Hippocampal formation (tissue), 2 donors: Measurements from ENCODE around the gene PADI2.

Source experiments
- DNase-seq, 2 donors: peaks; one replicate each; lab custom pipeline; 2025; lab: John Stamatoyannopoulos, UW

PADI2 gene

GRCh38 chr1:17119076-17119772 lies at the start of gene PADI2:
Gene PADI2 (minus strand): TSS chr1:17119451. CDS start chr1:17119371, 80 bp downstream.
- DNase-seq, result peak; percentile 72 to 82

- DNase-seq, result no peak
Observed at GRCh38 chr1:17168091-17168876, 49.0 kb upstream of the PADI2 start.

- no peak for DNase-seq
Observed at GRCh38 chr1:17167786-17168090, 48.5 kb upstream of the PADI2 start.

DNA sequence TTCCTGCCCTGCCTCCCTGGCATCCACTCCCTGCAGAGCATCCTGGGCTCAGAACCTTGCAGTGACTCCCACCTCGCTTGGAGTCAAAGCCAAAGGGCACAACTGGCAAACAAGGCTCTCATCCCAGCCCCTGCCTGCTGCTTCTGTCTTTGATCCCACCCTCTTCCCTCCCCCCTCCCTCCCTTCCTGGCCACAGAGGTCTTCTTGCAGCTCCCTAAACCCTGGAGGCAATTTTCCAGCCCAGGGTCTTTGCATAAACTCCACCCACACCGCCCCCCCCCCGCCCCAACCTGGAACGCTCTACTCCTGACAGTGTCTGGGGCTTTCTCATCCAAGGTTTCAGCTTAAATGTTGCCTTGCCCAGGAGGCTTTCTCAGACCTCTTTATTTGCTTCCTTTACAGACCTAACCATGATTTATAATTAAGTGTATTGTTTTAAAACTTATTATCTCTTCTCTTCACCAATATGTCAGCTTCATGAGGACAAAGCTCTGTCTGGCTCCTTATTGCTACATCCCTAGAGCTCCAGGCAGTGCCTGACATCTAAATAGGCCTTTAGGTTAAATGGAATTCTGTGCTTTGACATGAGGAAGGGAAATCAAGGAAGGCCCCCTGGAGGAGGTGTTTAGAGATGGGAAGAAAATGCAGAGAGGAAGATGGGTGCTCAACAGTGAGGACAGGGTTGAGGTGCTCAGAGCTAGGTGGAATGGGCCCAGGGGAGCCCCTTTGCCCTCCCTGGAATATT lies 48.0 kb upstream of the PADI2 start:
- DNase-seq, result no peak

GRCh38 chr1:17165823-17166222 lies 46.6 kb upstream of the PADI2 start:
- DNase-seq, result no peak

GRCh38 chr1:17163789-17164666 lies 44.8 kb upstream of the PADI2 start:
- DNase-seq, result no peak

- no peak for DNase-seq
Observed at GRCh38 chr1:17163371-17163770, 44.1 kb upstream of the PADI2 start.

- no peak for DNase-seq
Observed at GRCh38 chr1:17162941-17163340, 43.7 kb upstream of the PADI2 start.

- no peak for DNase-seq
Observed at GRCh38 chr1:17161926-17162800, 42.9 kb upstream of the PADI2 start.

DNA sequence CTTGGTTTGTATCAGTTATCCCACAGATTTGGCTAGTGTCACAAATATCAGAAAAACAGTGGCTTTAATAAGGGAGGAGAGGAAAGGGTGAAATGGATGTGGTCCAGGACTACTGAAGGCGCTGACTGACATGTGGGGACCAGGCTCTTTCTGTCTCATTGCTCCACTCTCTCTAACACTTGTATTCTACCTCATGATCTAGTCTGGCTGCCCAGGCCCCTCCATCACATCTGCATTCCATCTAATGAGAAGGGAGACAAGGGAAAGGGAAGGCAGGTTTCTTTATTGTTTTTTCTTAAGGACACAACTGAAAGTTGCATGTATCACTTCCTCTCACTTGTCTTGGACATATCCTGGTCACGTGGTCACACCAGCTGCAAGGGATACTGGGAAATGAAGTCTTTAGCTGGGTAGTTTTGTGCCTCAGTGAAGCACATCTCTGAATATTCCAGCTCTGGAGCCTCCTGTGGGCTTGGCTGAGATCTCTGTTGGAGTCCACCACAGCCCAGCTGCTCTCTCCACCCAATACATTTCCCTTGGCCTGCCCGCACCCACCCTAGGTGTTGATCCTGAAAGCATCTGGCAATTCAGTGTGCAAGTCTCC lies 42.0 kb upstream of the PADI2 start:
- no peak for DNase-seq

DNA sequence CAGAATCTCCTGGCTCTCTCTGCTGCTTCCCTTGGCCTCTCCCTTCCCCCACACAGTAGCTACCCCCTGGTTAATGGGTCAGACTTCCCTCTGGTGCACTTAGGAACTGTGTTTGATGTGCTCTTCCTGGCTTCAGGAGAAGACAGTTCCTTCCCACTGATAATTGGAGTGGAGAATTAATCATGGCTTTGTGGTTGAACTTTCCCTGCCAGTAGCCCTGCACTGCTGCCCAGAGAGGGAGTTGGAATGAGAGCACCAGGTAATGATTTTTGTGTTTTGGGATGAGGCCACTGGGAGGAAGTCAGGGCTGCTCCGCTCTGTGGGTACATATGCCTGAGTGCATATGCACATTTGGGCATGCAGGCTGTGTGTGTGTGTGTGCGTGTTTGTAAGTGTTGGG lies 39.7 kb upstream of the PADI2 start:
- DNase-seq, result no peak

DNA sequence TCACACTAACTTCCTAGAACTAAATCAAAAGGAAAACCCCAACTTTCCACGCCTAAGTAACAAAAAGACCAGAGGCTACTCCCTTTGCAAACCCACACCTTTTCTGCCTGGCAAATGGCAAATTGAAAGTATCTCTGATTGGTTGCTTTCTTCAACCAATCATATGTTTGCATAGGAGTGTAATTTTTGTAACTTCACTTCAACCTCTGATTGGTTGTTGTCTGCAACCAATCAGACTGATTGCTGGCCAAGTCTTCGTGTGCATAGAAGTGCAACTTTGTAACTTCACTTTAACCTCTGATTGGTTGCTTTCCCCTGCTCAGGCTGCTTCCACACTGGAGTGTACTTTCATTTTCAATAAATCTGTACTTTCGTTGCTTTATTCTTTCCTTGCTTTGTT lies 36.9 kb upstream of the PADI2 start:
- no peak for DNase-seq

GRCh38 chr1:17155257-17155920 lies 36.1 kb upstream of the PADI2 start:
- no peak for DNase-seq

- no peak for DNase-seq
Observed at GRCh38 chr1:17149771-17150170, 30.5 kb upstream of the PADI2 start.

- DNase-seq, result no peak
Observed at GRCh38 chr1:17148950-17149608, 29.8 kb upstream of the PADI2 start.

GRCh38 chr1:17145648-17146047 lies 26.4 kb upstream of the PADI2 start:
- DNase-seq, result no peak

- no peak for DNase-seq
Observed at GRCh38 chr1:17143760-17144159, 24.5 kb upstream of the PADI2 start.

DNA sequence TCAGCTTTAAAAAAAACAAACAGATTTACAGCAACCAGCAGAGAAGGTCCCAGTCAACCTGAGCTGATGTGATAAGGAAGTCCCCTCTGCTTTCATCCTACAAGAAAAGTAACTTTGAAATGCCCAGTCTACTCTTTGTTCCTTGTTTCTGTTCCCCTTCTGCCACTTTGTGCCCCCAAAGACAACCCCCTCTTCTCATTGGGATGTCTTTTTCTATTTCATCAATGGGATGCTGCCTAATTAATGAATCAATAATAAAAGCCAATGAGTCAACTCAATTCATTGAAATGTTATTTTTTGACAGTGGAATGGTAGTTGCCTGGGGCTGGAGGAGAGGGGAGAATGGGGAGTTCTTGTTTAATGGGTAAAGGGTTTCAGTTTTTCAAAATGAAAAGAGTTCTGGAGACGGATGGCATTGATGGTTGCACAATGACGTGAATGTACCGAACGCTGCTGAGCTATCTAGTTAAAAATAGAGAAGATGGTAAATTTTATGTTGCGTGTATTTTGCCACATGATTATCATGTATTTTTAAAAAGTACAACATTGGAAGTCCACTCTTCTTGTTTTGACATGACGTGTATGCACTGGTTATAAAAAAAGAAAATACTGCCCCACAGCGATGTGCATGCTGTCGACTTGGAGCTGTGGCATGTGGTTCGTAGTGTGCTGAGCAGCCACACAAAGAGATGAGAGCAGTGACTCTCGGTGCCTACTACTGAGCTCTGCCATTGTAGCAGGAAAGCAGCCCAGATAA lies 22.4 kb upstream of the PADI2 start:
- peak in 1 of 2 donors; percentile 11 for DNase-seq

DNA sequence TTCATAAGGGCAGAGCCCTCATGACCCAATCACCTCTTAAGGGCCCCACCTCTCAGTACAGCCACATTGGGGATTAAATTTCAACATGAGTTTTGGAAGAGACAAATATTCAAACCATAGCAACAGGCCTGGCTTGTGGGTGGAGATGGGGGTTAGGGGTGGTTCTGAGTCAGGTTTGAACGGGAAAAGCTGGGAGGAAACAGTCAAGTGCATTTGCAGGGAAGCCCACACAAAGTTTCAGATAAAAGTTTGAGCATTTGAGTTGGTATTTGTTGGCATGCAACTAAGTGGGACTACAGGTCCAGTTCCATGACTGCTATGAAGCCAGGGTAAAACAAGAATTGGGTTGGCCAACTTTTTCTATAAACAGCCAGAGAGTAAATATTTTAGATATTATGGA lies 21.0 kb upstream of the PADI2 start:
- no peak for DNase-seq
